Activated CD8-positive, alpha-beta T cell treated with anti-CD3 and anti-CD28 coated beads for 36 hours (primary cell): ENCODE measurements around the gene QSER1. TPM values are rescaled to one million over a fixed set of nuclear protein-coding genes. Genes with fewer than 3 reads are reported as not detected.
A peak's percentile ranks its signal among the peaks of the same experiment; 100 is the strongest.
"Not testable (repeated sequence)": the region's sequence is repeated elsewhere in the genome, so short reads cannot be mapped to it uniquely, and the experiment has no call there.

Experiments used
- ATAC-seq: fragments of 200-7000 bp; cut with Tn5 transposase; one replicate; pipeline ENCODE4 v1.10.0; 2021; ENCODE audit warnings: mild to moderate bottlenecking, moderate library complexity
- CTCF ChIA-PET: fragments of 350-600 bp; sonication (Branson Sonifier 250); formaldehyde crosslinking; loops from one replicate; lab custom pipeline; 2021; ENCODE audit warnings: antibody characterized with exemption; lab: Charles Lee
- POLR2A ChIA-PET: fragments of 350-600 bp; sonication (Branson Sonifier 250); formaldehyde crosslinking; loops from one replicate; lab custom pipeline; 2021; ENCODE audit warnings: antibody characterized with exemption; lab: Charles Lee
- DNase-seq: peaks from one replicate; pipeline ENCODE4 v3.0.0-alpha.2; 2020
- H3K27ac Mint-ChIP-seq: one replicate; pipeline ENCODE4 v1.8.0; 2021; ENCODE audit warnings: mild to moderate bottlenecking, mixed read lengths
- H3K27me3 Mint-ChIP-seq: one replicate; pipeline ENCODE4 v1.8.0; 2021; ENCODE audit warnings: mixed read lengths
- H3K36me3 Mint-ChIP-seq: one replicate; pipeline ENCODE4 v1.8.0; 2021; ENCODE audit warnings: low read depth, mixed read lengths
- H3K4me1 Mint-ChIP-seq: one replicate; pipeline ENCODE4 v1.8.0; 2021; ENCODE audit warnings: low read depth, mixed read lengths
- H3K4me3 Mint-ChIP-seq: one replicate; pipeline ENCODE4 v1.8.0; 2021; ENCODE audit warnings: mild to moderate bottlenecking, moderate library complexity, mixed read lengths
- H3K9me3 Mint-ChIP-seq: one replicate; pipeline ENCODE4 v1.8.0; 2021; ENCODE audit warnings: mixed read lengths
- intact Hi-C: fragments of 100-400 bp; cut with micrococcal nuclease; formaldehyde crosslinking; loops from one replicate; pipeline ENCODE4 v1.10.0; 2022
- total RNA-seq, 2 experiments: library from RNA; stranded (reverse); gene quantifications; one replicate each; pipeline ENCODE4 v1.2.3, GENCODE V29; 2021
- TF ChIP-seq, protein P1 (sequence below): fragments of 200-600 bp; IDR thresholded peaks from one replicate; pipeline ENCODE4 v1.8.0; 2022; ENCODE audit warnings: antibody characterized with exemption, mild to moderate bottlenecking

The QSER1 gene
- total RNA-seq, 2 experiments from 2014 or later, result 10.5 to 11.2 TPM

DNA sequence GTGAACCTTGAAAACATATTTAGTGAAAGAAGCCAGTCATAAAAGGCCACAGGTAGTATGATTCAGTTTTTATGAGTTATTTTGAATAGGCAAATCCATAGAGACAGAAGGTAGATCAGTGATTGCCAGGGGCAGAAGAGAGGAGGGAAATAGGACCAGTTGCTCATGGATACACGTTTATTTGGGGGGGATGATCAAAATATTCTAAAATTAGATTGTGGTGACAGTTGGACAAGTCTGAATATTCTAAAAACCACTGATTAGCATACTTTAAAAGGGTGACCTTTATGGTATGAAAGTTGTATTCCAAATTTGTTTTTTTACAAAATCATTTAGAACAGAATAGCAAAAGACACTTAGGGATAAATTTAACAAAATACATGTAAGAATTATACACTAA lies 28.6 kb downstream of the QSER1 start:
- ChIA-PET POLR2A (no interaction called here), CTCF (no interaction called here)
- TF ChIP-seq, protein P1, sequence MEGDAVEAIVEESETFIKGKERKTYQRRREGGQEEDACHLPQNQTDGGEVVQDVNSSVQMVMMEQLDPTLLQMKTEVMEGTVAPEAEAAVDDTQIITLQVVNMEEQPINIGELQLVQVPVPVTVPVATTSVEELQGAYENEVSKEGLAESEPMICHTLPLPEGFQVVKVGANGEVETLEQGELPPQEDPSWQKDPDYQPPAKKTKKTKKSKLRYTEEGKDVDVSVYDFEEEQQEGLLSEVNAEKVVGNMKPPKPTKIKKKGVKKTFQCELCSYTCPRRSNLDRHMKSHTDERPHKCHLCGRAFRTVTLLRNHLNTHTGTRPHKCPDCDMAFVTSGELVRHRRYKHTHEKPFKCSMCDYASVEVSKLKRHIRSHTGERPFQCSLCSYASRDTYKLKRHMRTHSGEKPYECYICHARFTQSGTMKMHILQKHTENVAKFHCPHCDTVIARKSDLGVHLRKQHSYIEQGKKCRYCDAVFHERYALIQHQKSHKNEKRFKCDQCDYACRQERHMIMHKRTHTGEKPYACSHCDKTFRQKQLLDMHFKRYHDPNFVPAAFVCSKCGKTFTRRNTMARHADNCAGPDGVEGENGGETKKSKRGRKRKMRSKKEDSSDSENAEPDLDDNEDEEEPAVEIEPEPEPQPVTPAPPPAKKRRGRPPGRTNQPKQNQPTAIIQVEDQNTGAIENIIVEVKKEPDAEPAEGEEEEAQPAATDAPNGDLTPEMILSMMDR, result no peak
- intact Hi-C loops, result no loop called here
- no peak for DNase-seq
- peaks cover 30% of the 10 kb centered on the region for H3K4me1 Mint-ChIP-seq
- H3K4me3 Mint-ChIP-seq, result no peak overlapping the region
- peaks cover 3% of the 10 kb centered on the region for H3K36me3 Mint-ChIP-seq
- H3K9me3 Mint-ChIP-seq, result no peaks in the 10 kb centered on the region
- no peaks in the 10 kb centered on the region for H3K27me3 Mint-ChIP-seq
- peak; percentile 24 for ATAC-seq
- no peak overlapping the region for H3K27ac Mint-ChIP-seq

DNA sequence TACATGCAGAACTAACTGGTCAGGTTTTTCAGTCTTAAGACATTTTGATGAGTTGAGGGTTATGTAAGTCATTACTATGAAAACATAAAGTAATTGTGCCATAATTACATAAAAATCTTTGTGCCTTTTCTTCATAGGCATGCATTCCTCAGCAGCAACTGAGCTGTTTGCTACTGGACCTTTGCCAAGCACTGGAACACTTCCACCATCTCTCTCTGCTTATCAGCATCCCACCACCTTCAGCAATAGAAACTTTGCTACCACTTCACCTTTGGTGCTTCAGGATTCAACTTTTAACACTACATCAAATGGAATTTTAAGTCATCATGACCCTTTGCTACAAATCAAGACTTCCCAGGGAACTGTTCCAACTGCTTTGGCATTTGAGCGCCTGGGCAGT lies 39.0 kb downstream of the QSER1 start:
- no peaks in the 10 kb centered on the region for H3K9me3 Mint-ChIP-seq

DNA sequence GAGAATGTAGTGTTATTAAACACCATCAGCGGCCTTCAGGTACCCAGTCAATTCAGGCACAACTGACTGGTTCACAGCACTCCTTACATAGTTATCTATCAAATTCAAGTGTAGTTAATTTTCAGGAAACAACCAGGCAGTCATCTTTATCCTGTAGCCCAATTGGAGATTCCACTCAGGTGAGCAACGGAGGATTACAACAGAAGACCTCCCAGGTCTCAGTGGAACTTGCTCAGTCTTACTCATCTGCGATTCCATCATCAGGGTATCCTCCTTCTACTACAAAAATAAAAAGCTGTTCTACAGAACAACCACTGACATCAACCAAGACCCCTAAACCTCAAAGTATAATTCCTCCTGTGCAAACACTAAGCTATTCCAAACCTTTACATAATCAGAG lies 39.6 kb downstream of the QSER1 start:
- no peaks in the 10 kb centered on the region for H3K27me3 Mint-ChIP-seq
- H3K4me3 Mint-ChIP-seq, result no peak overlapping the region
- H3K4me1 Mint-ChIP-seq, result no peaks in the 10 kb centered on the region
- DNase-seq (no peak), ATAC-seq (no peak)
- intact Hi-C loops, result no loop called here
- CTCF ChIA-PET, result no interaction called here
- POLR2A ChIA-PET, result no interaction called here
- H3K36me3 Mint-ChIP-seq, result peaks cover 51% of the 10 kb centered on the region
- no peak overlapping the region for H3K27ac Mint-ChIP-seq
- TF ChIP-seq, protein P1, result no peak
- H3K9me3 Mint-ChIP-seq, result no peaks in the 10 kb centered on the region

More for the DNA sequence above, 39.0 kb downstream of the QSER1 start:
- Mint-ChIP-seq H3K36me3 (peaks cover 47% of the 10 kb centered on the region), H3K27ac (no peak overlapping the region), H3K27me3 (no peaks in the 10 kb centered on the region), H3K4me3 (no peak overlapping the region), H3K4me1 (no peaks in the 10 kb centered on the region)
- intact Hi-C loops, result no loop called here
- TF ChIP-seq, protein P1, result no peak
- no peak for DNase-seq
- ChIA-PET POLR2A (no interaction called here), CTCF (no interaction called here)
- no peak for ATAC-seq

DNA sequence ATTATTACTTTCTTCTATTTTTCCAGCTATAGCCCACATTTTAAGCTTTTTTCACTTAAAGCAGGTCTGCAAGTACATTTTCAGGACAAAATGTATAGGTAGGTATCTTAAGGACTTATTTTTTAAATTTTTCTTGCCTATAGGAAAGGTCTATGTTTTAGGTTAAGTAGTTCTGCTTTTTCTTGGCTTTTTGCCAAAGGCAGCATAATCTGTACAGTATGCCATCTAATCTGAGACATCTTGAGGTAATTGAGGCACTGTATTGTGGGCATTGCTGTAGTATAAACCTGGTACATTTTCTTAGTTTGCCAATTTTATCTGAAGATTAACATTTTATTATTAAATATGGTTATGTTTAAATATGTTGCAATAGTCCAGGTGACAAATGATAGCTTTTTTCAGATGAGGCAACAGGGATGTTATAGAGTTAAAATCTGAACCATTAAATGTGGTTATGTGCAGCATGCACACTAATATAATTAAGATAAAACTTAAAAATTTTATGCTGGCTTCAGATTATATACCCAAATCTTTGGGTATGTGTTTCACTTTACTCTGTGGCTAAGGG lies 42.9 kb downstream of the QSER1 start:
- no peak overlapping the region for H3K4me3 Mint-ChIP-seq
- intact Hi-C loops, result no loop called here
- no peak overlapping the region for H3K27ac Mint-ChIP-seq
- TF ChIP-seq, protein P1, result no peak
- ChIA-PET POLR2A (no interaction called here), CTCF (interaction anchor here (1.5 to 1.7 kb wide), 3 partner anchors 10 to 131 kb away, joined by 3 to 4 read pairs (median 3); no protein-coding TSS in a partner anchor)
- DNase-seq (no peak), ATAC-seq (no peak)
- H3K9me3 Mint-ChIP-seq, result no peaks in the 10 kb centered on the region
- H3K4me1 Mint-ChIP-seq, result peaks cover 18% of the 10 kb centered on the region
- H3K27me3 Mint-ChIP-seq, result no peaks in the 10 kb centered on the region
- H3K36me3 Mint-ChIP-seq, result peaks cover 64% of the 10 kb centered on the region

DNA sequence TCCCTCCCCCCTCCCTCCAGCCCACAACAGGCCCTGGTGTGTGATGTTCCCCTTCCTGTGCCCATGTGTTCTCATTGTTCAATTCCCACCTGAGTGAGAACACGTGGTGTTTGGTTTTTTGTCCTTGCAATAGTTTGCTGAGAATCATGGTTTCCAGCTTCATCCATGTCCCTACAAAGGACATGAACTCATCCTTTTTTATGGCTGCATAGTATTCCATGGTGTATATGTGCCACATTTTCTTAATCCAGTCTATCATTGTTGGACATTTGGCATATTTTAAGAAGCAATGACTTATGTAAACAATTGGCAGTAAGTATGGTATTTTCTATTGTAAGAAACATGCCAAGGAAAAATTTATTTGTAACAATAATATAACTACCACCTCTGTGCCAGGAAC lies 43.6 kb downstream of the QSER1 start:
- POLR2A ChIA-PET, ATAC-seq, H3K27ac Mint-ChIP-seq, intact Hi-C loops, H3K27me3 Mint-ChIP-seq, H3K9me3 Mint-ChIP-seq, DNase-seq, H3K4me3 Mint-ChIP-seq: not testable (repeated sequence)
- Mint-ChIP-seq H3K4me1 (peaks cover 23% of the 10 kb centered on the region), H3K36me3 (peaks cover 67% of the 10 kb centered on the region)
- CTCF ChIA-PET, result interaction anchor here (1.5 to 1.7 kb wide), 2 partner anchors 11 to 127 kb away, joined by 3 read pairs; no protein-coding TSS in a partner anchor

GRCh38 chr11:32937283-32937682 lies 44.7 kb downstream of the QSER1 start:
- DNase-seq, CTCF ChIA-PET, H3K27me3 Mint-ChIP-seq, ATAC-seq, intact Hi-C loops, H3K4me3 Mint-ChIP-seq, POLR2A ChIA-PET, H3K9me3 Mint-ChIP-seq, H3K27ac Mint-ChIP-seq: not testable (repeated sequence)
- Mint-ChIP-seq H3K36me3 (peaks cover 61% of the 10 kb centered on the region), H3K4me1 (peaks cover 25% of the 10 kb centered on the region)
